GM12874 (cell line): ENCODE results near the gene MYO16.

ENCODE experiments used
- CTCF ChIP-seq: IDR thresholded peaks from 2 replicates; pipeline ENCODE4 v1.5.1; 2011; ENCODE audit warnings: low read depth, mild to moderate bottlenecking, control low read depth, low read length, moderate library complexity; ENCODE audit not compliant: insufficient read depth

Gene MYO16

GRCh38 chr13:108662528-108662927 is 33.1 kb downstream of the MYO16 start:
- no peak for TF ChIP-seq CTCF

- TF ChIP-seq CTCF: no peak
These were observed 34.3 kb downstream of the MYO16 start for GRCh38 chr13:108663710-108664109.

- TF ChIP-seq CTCF: no peak
These were observed 37.8 kb downstream of the MYO16 start for GRCh38 chr13:108667205-108667604.

GRCh38 chr13:108669381-108669780 is 40.0 kb downstream of the MYO16 start:
- TF ChIP-seq CTCF: no peak

- no peak for TF ChIP-seq CTCF
These were observed 44.9 kb downstream of the MYO16 start for GRCh38 chr13:108674346-108674745.

GRCh38 chr13:108674771-108675170 is 45.4 kb downstream of the MYO16 start:
- TF ChIP-seq CTCF: no peak

- no peak for TF ChIP-seq CTCF
These were observed 47.2 kb downstream of the MYO16 start for GRCh38 chr13:108676620-108677019.

GRCh38 chr13:108677806-108678205 is 48.4 kb downstream of the MYO16 start:
- no peak for TF ChIP-seq CTCF
